SK-N-SH treated with all-trans-retinoic acid at 6 μM for 48 hours (cell line): ENCODE data around the gene GNPTG.

Experiments
- ARNTL ChIP-seq: fragments of 450-650 bp; formaldehyde crosslinking; IDR thresholded peaks from 2 replicates; pipeline ENCODE4 v1.5.0; 2020; ENCODE audit warnings: low read depth, mild to moderate bottlenecking, moderate library complexity, borderline replicate concordance
- CREB5 ChIP-seq: fragments of 250-450 bp; sonication (Bioruptor Pico); IDR thresholded peaks from 2 replicates; pipeline ENCODE4 v1.5.1; 2020; ENCODE audit warnings: low read depth, mild to moderate bottlenecking, moderate library complexity
- OSR1 ChIP-seq: fragments of 250-450 bp; sonication (Bioruptor Pico); IDR thresholded peaks from 2 replicates; pipeline ENCODE4 v1.8.0; 2022; ENCODE audit warnings: moderate library complexity, mild to moderate bottlenecking, inconsistent platforms
- PPARA ChIP-seq: fragments of 250-450 bp; sonication (Bioruptor Pico); IDR thresholded peaks from 2 replicates; pipeline ENCODE4 v1.5.0; 2020; ENCODE audit warnings: mild to moderate bottlenecking, borderline replicate concordance
- ZFP3 ChIP-seq: fragments of 250-450 bp; sonication (Bioruptor Pico); IDR thresholded peaks from 2 replicates; pipeline ENCODE4 v1.5.0; 2020; ENCODE audit warnings: mild to moderate bottlenecking, moderate library complexity
- ZFP30 ChIP-seq: fragments of 450-650 bp; formaldehyde crosslinking; IDR thresholded peaks from 2 replicates; pipeline ENCODE4 v1.5.0; 2022; ENCODE audit warnings: mild to moderate bottlenecking, moderate library complexity
- ZNF8 ChIP-seq: fragments of 450-650 bp; formaldehyde crosslinking; IDR thresholded peaks from 2 replicates; pipeline ENCODE4 v1.5.0; 2020; ENCODE audit warnings: mild to moderate bottlenecking, moderate library complexity
- TF ChIP-seq, protein P1 (sequence below): fragments of 250-450 bp; sonication (Bioruptor Pico); IDR thresholded peaks from 2 replicates; pipeline ENCODE4 v1.8.0; 2020; ENCODE audit warnings: mild to moderate bottlenecking, moderate library complexity, borderline replicate concordance

GRCh38 chr16:1345087-1345486, 6.6 kb upstream of the GNPTG start:
- TF ChIP-seq PPARA (CRISPR knock-in tag) = no peak
- no peak for TF ChIP-seq ZFP3 (CRISPR knock-in tag)
- TF ChIP-seq, protein P1, sequence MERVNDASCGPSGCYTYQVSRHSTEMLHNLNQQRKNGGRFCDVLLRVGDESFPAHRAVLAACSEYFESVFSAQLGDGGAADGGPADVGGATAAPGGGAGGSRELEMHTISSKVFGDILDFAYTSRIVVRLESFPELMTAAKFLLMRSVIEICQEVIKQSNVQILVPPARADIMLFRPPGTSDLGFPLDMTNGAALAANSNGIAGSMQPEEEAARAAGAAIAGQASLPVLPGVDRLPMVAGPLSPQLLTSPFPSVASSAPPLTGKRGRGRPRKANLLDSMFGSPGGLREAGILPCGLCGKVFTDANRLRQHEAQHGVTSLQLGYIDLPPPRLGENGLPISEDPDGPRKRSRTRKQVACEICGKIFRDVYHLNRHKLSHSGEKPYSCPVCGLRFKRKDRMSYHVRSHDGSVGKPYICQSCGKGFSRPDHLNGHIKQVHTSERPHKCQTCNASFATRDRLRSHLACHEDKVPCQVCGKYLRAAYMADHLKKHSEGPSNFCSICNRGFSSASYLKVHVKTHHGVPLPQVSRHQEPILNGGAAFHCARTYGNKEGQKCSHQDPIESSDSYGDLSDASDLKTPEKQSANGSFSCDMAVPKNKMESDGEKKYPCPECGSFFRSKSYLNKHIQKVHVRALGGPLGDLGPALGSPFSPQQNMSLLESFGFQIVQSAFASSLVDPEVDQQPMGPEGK (CRISPR knock-in tag) = no peak
- TF ChIP-seq OSR1 (CRISPR knock-in tag) = no peak
- TF ChIP-seq ZNF8 = no peak
- no peak for TF ChIP-seq ARNTL (CRISPR knock-in tag)
- no peak for TF ChIP-seq CREB5 (CRISPR knock-in tag)
- TF ChIP-seq ZFP30 = no peak
